Endothelial cell (in vitro differentiated cells): ENCODE measurements around the gene CERS2. TPM values are rescaled to one million over a fixed set of nuclear protein-coding genes. Genes with fewer than 3 reads are reported as not detected.

ENCODE experiments used
- DNase-seq: peaks from one replicate; pipeline ENCODE4 v3.0.0; 2021; ENCODE audit warnings: low spot score
- H3K27ac Mint-ChIP-seq: one replicate; pipeline ENCODE4 v1.8.0; 2021; ENCODE audit warnings: mixed read lengths, inconsistent platforms; ENCODE audit not compliant: unreplicated experiment
- H3K27me3 Mint-ChIP-seq: one replicate; pipeline ENCODE4 v1.8.0; 2021; ENCODE audit warnings: mild to moderate bottlenecking, moderate library complexity, mixed read lengths, inconsistent platforms; ENCODE audit not compliant: unreplicated experiment
- H3K36me3 Mint-ChIP-seq: one replicate; pipeline ENCODE4 v1.8.0; 2021; ENCODE audit warnings: mild to moderate bottlenecking, low read depth, mixed read lengths, inconsistent platforms; ENCODE audit not compliant: unreplicated experiment
- H3K4me1 Mint-ChIP-seq: one replicate; pipeline ENCODE4 v1.8.0; 2021; ENCODE audit warnings: mild to moderate bottlenecking, mixed read lengths, inconsistent platforms; ENCODE audit not compliant: unreplicated experiment
- H3K4me3 Mint-ChIP-seq: one replicate; pipeline ENCODE4 v1.8.0; 2021; ENCODE audit warnings: mild to moderate bottlenecking, mixed read lengths, inconsistent platforms; ENCODE audit not compliant: unreplicated experiment
- H3K9me3 Mint-ChIP-seq: one replicate; pipeline ENCODE4 v1.8.0; 2021; ENCODE audit warnings: mixed read lengths, inconsistent platforms; ENCODE audit not compliant: unreplicated experiment
- total RNA-seq: library from RNA; stranded (reverse); fragmentation: NEBNext Ultra II Directional; extraction: Animal tissue kit (Norgen Biotek cat#: 25700); gene quantifications from one replicate; pipeline ENCODE4 v1.2.1, GENCODE V29; 2021; ENCODE audit not compliant: unreplicated experiment
- TF ChIP-seq, protein P1 (sequence below): fragments of 200-600 bp; sonication (generic); IDR thresholded peaks from one replicate; pipeline ENCODE4 v1.5.0; 2021; ENCODE audit warnings: antibody characterized with exemption; ENCODE audit not compliant: unreplicated experiment

CERS2 gene
- total RNA-seq, 1 donor from 2014 or later: 186 TPM

DNA sequence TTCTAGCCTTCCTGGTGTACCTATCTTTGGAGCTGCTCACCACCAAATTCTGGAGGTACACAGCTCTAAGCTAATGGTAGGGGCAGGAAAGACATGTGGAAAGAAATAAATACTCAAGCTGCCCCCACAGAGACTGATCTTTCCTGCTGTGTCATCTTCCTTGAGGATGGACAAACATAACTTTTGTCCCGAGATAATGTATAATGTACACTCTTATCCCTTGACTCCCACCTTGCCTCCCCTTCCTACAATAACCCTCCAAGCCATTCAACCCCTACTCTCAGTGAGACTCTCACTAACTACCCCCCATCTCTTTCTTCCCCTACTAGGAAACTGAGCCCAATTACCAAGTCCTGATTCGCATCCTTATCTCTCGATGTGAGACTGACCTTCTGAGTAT, 19.6 kb upstream of the CERS2 start:
- peaks cover 6% of the 10 kb centered on the region for H3K36me3 Mint-ChIP-seq
- peaks cover 4% of the 10 kb centered on the region for H3K4me1 Mint-ChIP-seq
- H3K27me3 Mint-ChIP-seq: no peaks in the 10 kb centered on the region
- no peak for DNase-seq
- TF ChIP-seq, protein P1, sequence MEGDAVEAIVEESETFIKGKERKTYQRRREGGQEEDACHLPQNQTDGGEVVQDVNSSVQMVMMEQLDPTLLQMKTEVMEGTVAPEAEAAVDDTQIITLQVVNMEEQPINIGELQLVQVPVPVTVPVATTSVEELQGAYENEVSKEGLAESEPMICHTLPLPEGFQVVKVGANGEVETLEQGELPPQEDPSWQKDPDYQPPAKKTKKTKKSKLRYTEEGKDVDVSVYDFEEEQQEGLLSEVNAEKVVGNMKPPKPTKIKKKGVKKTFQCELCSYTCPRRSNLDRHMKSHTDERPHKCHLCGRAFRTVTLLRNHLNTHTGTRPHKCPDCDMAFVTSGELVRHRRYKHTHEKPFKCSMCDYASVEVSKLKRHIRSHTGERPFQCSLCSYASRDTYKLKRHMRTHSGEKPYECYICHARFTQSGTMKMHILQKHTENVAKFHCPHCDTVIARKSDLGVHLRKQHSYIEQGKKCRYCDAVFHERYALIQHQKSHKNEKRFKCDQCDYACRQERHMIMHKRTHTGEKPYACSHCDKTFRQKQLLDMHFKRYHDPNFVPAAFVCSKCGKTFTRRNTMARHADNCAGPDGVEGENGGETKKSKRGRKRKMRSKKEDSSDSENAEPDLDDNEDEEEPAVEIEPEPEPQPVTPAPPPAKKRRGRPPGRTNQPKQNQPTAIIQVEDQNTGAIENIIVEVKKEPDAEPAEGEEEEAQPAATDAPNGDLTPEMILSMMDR: no peak
- H3K4me3 Mint-ChIP-seq: no peak overlapping the region
- H3K27ac Mint-ChIP-seq: peak overlapping the region; percentile 50
- H3K9me3 Mint-ChIP-seq: no peaks in the 10 kb centered on the region

DNA sequence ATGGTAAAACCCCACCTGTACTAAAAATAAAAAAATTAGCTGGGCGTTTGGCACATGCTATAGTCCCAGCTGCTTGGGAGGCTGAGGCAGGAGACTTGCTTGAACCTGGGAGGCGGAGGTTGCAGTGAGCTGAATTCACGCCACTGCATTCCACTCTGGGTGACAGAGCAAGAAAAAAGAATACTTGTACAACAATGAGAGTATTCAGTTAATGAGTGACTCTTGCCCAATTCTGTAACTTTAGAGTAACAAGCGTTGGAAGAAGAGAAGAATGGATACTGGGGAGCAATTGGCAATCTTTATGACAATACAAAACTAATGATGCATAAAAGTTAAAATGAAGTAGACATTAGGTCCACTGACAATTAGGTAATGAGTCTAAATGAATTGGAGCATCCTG, 18.0 kb upstream of the CERS2 start:
- Mint-ChIP-seq H3K9me3 (no peaks in the 10 kb centered on the region), H3K27me3 (no peaks in the 10 kb centered on the region), H3K36me3 (no peaks in the 10 kb centered on the region), H3K4me1 (peaks cover 4% of the 10 kb centered on the region), H3K27ac (no peak overlapping the region), H3K4me3 (no peak overlapping the region)
- TF ChIP-seq, protein P1: no peak
- DNase-seq: no peak

DNA sequence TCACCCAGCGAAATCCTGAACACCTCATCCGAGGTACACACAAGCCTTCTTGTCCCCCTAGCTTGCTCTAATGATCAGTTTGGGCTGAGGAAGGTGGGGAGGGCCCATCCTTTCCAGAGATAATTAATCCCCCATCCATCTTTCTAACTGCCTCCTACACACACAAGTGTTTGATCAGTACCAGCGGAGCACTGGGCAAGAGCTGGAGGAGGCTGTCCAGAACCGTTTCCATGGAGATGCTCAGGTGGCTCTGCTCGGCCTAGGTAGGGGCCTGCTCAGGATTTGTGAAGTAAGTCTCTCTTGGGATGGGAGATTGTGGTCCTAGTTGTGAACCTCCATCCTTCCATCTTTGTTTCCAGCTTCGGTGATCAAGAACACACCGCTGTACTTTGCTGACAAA, 13.3 kb upstream of the CERS2 start:
- Mint-ChIP-seq H3K9me3 (no peaks in the 10 kb centered on the region), H3K4me3 (no peak overlapping the region), H3K36me3 (no peaks in the 10 kb centered on the region), H3K27ac (no peak overlapping the region), H3K4me1 (peaks cover 4% of the 10 kb centered on the region), H3K27me3 (no peaks in the 10 kb centered on the region)
- TF ChIP-seq, protein P1: no peak
- DNase-seq: no peak

DNA sequence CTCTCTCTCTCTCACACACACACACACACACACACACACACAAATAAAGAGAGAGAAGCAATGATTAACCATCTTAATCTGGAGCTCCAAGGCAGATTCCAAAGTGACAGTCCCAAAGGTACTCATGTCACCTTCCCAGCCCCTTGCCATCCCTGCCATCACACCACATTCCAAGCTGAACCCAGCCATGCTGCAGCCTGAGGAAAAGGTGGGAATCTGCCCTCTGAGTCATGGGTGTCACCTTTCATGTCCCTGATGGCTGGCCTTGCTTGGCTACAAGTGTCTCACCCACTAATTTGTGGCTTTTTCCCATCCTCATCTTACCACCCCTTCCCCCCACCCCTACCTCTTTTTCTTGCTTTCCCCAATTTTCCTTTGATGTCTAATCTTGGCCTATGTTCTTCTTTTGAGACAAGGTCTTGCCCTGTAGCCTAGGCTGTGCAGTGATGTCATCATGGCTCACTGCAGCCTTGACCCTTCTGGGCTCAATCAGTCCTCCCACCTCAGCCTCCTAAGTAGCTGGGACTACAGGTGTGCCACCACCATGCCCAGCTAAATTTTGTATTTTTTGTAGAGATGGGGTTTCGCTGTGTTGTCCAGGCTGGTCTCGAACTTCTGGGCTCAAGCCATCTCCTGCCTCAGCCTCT, 10.7 kb upstream of the CERS2 start:
- H3K9me3 Mint-ChIP-seq: no peaks in the 10 kb centered on the region
- no peaks in the 10 kb centered on the region for H3K36me3 Mint-ChIP-seq
- no peak overlapping the region for H3K27ac Mint-ChIP-seq
- TF ChIP-seq, protein P1: no peak
- peaks cover 8% of the 10 kb centered on the region for H3K4me1 Mint-ChIP-seq
- no peak overlapping the region for H3K4me3 Mint-ChIP-seq
- peaks cover 3% of the 10 kb centered on the region for H3K27me3 Mint-ChIP-seq
- DNase-seq: no peak

DNA sequence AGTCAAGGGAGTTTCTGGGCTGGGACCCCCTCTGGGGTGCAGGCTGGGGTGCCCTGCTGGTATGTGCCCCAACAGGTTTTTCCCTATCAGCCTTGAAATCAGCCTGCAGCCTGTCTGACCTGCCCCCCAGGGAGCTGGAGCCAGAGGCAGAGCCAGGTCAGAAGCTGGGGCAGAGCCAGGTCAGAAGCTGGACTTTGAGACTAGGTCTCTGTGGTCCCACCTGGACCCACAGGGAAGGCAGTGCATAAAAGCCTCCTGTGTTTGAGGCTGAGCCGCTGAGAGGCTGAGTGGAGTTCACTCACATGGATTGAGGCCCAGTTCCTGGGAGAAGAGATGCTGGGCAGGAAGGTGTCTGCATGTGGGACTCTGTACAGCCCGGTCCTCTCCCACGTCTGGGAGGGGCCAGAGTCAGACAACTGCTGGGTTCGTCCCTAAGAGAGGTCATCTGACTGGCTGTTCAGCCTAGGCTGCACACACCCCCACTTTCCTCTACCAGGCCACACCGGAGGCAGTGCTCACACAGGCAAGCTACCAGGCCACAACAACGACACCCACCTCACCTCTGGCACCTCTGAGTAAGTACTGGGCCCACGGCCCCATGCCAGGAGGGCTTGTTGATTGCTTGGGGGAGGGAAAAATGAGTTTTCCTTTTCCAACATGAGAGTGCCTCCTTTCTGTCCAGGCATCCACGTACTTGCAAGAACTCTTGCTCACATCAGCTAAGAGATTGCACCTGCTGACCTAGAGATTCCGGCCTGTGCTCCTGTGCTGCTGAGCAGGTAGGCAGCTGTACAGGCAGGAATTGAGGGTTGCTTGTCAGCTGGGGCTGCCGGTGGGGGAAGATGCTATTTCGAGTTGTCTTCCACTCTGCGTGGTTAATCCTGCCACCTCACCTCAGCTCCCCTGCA, 7.4 kb upstream of the CERS2 start, which contains the start of gene ANXA9:
ANXA9 (plus strand) TSS at position 488 of the 908 bp plus-strand sequence. CDS start 814 bp downstream, outside the sequence.
- Mint-ChIP-seq H3K9me3 (no peaks in the 10 kb centered on the region), H3K27ac (no peak within 1 kb of the TSS), H3K36me3 (no peaks in the 10 kb centered on the region), H3K4me1 (peaks cover 16% of the 10 kb centered on the region), H3K27me3 (peaks cover 3% of the 10 kb centered on the region), H3K4me3 (peak within 1 kb of the TSS; percentile 42)
- TF ChIP-seq, protein P1: no peak
- no peak for DNase-seq
